ENCODE results near the gene OR13J1. TPM values are rescaled to one million over a fixed set of nuclear protein-coding genes. Genes with fewer than 3 reads are reported as not detected.

OR13J1 gene
- total RNA-seq, 2 donors from 2014 or later = not detected

DNA sequence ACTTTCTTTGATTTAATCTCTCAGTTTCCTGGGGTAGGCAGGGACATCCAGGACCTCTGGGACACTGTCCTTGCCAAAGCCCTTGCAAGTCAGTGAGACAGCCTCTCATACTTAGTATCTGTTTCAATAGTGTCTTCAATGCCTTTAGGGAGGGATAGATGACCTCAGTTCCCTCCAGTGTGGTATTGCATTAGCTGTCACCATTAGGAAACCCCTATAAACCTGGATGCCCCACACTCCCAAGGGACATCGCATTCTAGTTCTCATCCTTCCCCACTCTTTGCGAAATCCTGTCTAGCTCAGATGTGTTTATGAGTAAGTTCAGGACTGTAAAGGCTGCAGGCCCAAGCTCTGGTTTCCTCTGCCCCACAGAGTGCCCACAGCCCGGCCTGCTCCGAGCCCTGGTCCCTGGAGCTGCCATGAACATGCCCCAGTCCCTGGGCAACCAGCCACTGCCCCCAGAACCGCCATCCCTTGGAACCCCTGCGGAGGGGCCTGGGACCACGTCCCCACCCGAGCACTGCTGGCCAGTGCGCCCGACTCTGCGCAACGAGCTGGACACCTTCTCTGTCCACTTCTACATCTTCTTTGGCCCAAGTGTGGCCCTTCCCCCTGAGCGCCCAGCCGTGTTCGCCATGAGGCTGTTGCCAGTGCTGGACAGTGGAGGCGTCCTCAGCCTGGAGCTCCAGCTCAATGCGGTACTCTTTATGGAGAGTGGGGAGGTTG is 28.0 kb downstream of the OR13J1 start:
- Histone ChIP-seq H3K36me3 (replicated peaks in 1 of 2; ENCODE audit: insufficient read depth in 1 of 2, low read depth in 2 of 2) (no peaks in the 10 kb centered on the region), H3K27me3 (no peaks in the 10 kb centered on the region), H3K4me3 (no peak overlapping the region), H3K9me3 (no peaks in the 10 kb centered on the region), H3K27ac (no peak overlapping the region), H3K4me1 (peaks cover 13% of the 10 kb centered on the region)
- no peak for ATAC-seq
- no peak for DNase-seq
- WGBS, 2 donors = 93 to 95% methylated on average over 13 to 17 of the region's 17 CpGs
- no peak for TF ChIP-seq CTCF (IDR thresholded peaks at IDR 0.05)
- intact Hi-C loops (cut with DNase I) = no loop called here

DNA sequence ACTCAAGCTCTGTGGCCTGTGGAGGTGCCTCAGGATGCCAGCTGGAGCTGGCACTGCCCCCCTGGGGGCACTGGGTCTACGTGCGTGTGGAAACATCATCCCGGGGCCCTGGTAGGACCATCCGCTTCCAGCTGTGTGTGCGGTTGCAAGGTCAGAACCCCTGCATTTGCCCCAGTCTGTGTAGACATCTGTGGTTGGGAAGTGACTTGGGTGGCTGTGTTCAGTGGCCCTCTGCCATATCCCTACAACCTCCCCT is 28.6 kb downstream of the OR13J1 start:
- ATAC-seq = no peak
- no peaks in the 10 kb centered on the region for H3K9me3 ChIP-seq
- peaks cover 13% of the 10 kb centered on the region for H3K4me1 ChIP-seq
- intact Hi-C loops (cut with DNase I) = no loop called here
- no peaks in the 10 kb centered on the region for H3K27me3 ChIP-seq
- no peak for DNase-seq
- H3K36me3 ChIP-seq (replicated peaks in 1 of 2; ENCODE audit: insufficient read depth in 1 of 2, low read depth in 2 of 2) = no peaks in the 10 kb centered on the region
- H3K27ac ChIP-seq = no peak overlapping the region
- TF ChIP-seq POLR2A (IDR thresholded peaks at IDR 0.05) (no peak), CTCF (IDR thresholded peaks at IDR 0.05) (no peak)
- no peak overlapping the region for H3K4me3 ChIP-seq
- WGBS, 2 donors = 73 to 74% methylated on average over 5 of the region's 5 CpGs

DNA sequence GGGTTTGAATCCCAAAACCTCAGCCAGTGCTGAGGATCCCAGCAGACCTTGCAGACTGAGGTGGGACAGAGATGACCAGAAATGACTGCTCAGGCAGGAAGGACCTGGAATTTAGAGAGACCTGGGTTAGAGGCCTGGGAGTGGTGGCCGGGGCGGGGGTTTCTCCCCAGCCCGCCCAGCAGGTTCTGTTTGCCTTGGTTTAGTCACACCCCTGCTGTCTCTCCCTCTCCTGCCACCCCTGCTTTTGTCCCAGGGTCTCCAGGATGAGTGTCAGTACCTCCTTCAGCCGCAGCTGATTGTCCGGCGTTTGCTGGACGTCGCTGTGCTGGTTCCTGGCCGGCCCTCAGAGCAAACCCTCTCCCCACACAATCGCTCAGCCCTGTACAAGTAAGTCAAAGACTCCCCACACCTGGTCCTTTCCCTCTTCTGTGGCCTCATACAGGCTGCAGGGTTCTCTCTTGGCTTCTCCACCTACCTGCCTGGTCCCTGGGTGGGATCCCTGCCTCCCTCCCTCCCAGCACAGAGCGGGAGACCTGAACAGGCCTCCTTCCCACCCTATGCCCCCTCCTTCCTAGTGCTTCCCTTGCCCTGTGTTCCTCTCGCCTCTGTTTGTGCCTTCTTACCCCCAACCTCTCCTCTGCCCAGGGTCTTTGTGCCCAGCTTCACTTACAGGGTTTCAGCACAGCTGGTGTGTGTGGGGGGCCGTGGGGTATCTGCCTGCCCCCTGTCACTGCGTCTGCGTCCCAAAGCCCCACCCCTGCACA is 29.1 kb downstream of the OR13J1 start:
- DNase-seq (no peak), ATAC-seq (no peak)
- Histone ChIP-seq H3K36me3 (replicated peaks in 1 of 2; ENCODE audit: insufficient read depth in 1 of 2, low read depth in 2 of 2) (no peaks in the 10 kb centered on the region), H3K4me1 (peaks cover 13% of the 10 kb centered on the region), H3K27me3 (no peaks in the 10 kb centered on the region), H3K9me3 (no peaks in the 10 kb centered on the region), H3K27ac (no peak overlapping the region), H3K4me3 (no peak overlapping the region)
- TF ChIP-seq POLR2A (IDR thresholded peaks at IDR 0.05) = no peak
- TF ChIP-seq CTCF (IDR thresholded peaks at IDR 0.05) = no peak
- WGBS, 2 donors = 90 to 95% methylated on average over 14 to 15 of the region's 15 CpGs
- intact Hi-C loops (cut with DNase I) = no loop called here

GRCh38 chr9:35839926-35840325 is 30.3 kb downstream of the OR13J1 start:
- H3K9me3 ChIP-seq = no peaks in the 10 kb centered on the region
- TF ChIP-seq POLR2A (IDR thresholded peaks at IDR 0.05) (no peak), CTCF (IDR thresholded peaks at IDR 0.05) (no peak)
- no peaks in the 10 kb centered on the region for H3K36me3 ChIP-seq (replicated peaks in 1 of 2; ENCODE audit: insufficient read depth in 1 of 2, low read depth in 2 of 2)
- ATAC-seq = no peak
- DNase-seq = no peak
- peaks cover 20% of the 10 kb centered on the region for H3K4me1 ChIP-seq
- H3K4me3 ChIP-seq = no peak overlapping the region
- WGBS, 2 donors = 82 to 87% methylated on average over 5 of the region's 5 CpGs
- intact Hi-C loops (cut with DNase I) = no loop called here
- H3K27ac ChIP-seq = no peak overlapping the region
- no peaks in the 10 kb centered on the region for H3K27me3 ChIP-seq

GRCh38 chr9:35836595-35836994 is 33.6 kb downstream of the OR13J1 start:
- intact Hi-C loops (cut with DNase I) = no loop called here
- TF ChIP-seq CTCF (IDR thresholded peaks at IDR 0.05) = no peak
- TF ChIP-seq POLR2A (IDR thresholded peaks at IDR 0.05) = no peak
- ATAC-seq (no peak), DNase-seq (no peak)
- H3K36me3 ChIP-seq (replicated peaks in 1 of 2; ENCODE audit: insufficient read depth in 1 of 2, low read depth in 2 of 2) = no peaks in the 10 kb centered on the region
- peaks cover 39% of the 10 kb centered on the region for H3K4me1 ChIP-seq
- WGBS, 2 donors = 88 to 94% methylated on average over 5 of the region's 5 CpGs
- no peaks in the 10 kb centered on the region for H3K27me3 ChIP-seq
- H3K4me3 ChIP-seq = no peak overlapping the region
- no peak overlapping the region for H3K27ac ChIP-seq
- H3K9me3 ChIP-seq = no peaks in the 10 kb centered on the region

Measured in body of pancreas (tissue), 4 donors.